ENCODE measurements around the gene RXYLT1.
"Not testable (repeated sequence)": the region's sequence is repeated elsewhere in the genome, so short reads cannot be mapped to it uniquely, and the experiment has no call there.

Gene RXYLT1

GRCh38 chr12:63779498-63780481, at the start of gene RXYLT1:
RXYLT1 (plus strand) TSS chr12:63779909; CDS start chr12:63779961, 52 bp downstream.
- TF ChIP-seq ZFX (IDR thresholded peaks at IDR 0.05) (peak; percentile 83), CTCF (conservative IDR thresholded peaks at IDR 0.05) (no peak)
- H3K27ac ChIP-seq, result peak within 1 kb of the TSS; percentile 90

DNA sequence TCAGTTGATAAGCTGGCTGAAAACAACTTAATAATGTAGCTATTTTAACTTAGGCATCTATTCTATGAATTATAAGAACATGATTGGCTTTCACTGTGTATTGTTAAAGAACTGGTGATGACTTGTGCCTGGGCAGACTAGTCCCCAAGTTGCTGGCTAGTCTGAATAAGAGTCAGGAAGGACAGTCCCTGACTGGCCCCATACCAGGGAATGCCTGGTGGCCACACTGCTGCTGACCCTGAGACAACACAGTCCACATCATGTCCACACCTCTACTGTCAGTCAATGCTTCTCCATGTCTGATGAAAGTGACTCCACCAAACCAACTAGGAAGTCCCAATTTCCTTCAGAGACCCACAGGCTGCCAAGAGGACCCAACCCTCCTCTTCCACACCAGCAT, 46.9 kb upstream of the RXYLT1 start:
- not testable (repeated sequence) for H3K27ac ChIP-seq

GRCh38 chr12:63733585-63733984, 46.1 kb upstream of the RXYLT1 start:
- not testable (repeated sequence) for H3K27ac ChIP-seq

DNA sequence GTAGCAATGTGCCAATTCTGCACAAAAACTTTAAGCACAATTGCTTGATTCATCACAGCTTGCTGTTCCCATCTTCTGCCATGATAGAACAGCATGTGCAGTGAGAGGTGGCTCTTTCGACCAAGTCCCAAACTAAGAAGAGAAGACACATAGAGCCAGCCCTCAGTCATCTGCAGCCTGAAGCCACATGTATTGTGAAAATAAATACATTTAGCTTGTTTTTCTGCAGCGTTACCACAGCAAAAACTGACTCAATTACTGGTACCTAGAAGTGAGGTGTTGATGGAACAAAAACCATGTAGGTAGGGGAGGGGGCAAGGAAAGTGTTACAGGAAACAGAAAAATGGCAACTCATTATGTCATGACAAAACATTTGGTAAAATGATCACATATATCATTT, 39.2 kb upstream of the RXYLT1 start:
- H3K27ac ChIP-seq, result not testable (repeated sequence)

GRCh38 chr12:63741431-63741830, 38.3 kb upstream of the RXYLT1 start:
- not testable (repeated sequence) for H3K27ac ChIP-seq

- not testable (repeated sequence) for H3K27ac ChIP-seq
These were observed 35.6 kb upstream of the RXYLT1 start for GRCh38 chr12:63744110-63744509.

- not testable (repeated sequence) for H3K27ac ChIP-seq
These were observed 33.2 kb upstream of the RXYLT1 start for GRCh38 chr12:63746470-63746869.

GRCh38 chr12:63747136-63747535, 32.6 kb upstream of the RXYLT1 start:
- not testable (repeated sequence) for H3K27ac ChIP-seq

DNA sequence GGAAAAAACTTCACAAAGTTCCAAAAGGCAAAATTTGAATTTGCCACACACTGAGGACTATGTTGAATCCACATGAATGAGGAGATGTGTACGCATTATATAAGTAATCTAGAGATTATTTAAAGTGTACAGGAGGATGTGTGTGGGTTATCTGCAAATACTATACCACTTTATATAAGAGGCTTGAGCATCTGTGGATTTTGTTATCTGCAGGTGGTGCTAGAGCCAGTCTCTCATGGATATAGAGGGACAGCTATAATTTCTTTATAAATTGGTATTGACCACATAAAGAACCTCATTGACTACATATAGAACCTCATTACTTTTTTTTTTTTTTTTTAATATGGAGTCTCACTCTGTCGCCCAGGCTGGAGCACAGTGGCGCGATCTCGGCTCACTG, 32.2 kb upstream of the RXYLT1 start:
- no peak for TF ChIP-seq ZFX (IDR thresholded peaks at IDR 0.05)
- no peak for TF ChIP-seq CTCF (conservative IDR thresholded peaks at IDR 0.05)
- no peak overlapping the region for H3K27ac ChIP-seq

- no peak for TF ChIP-seq CTCF (conservative IDR thresholded peaks at IDR 0.05)
- no peak overlapping the region for H3K27ac ChIP-seq
These were observed 27.4 kb upstream of the RXYLT1 start for GRCh38 chr12:63752283-63752682.

DNA sequence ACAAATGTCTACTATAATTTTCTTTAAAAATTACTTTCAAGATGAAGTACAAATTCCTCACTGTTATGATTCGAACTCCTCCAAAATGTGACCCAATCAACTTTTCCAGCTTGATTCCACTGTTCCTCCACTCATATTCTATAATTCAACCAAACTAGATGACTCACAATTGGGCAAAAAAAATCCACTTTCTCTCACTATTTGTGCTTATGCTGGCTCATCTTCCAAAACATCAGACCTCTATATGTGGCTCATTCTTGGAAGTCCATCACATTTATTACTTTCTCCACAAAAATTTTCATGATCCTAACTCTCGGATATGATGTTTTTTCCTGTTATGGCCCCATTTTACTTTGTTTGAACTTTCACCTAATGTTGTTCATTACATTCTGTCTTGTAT, 26.9 kb upstream of the RXYLT1 start:
- H3K27ac ChIP-seq, result no peak overlapping the region
- no peak for TF ChIP-seq ZFX (IDR thresholded peaks at IDR 0.05)

DNA sequence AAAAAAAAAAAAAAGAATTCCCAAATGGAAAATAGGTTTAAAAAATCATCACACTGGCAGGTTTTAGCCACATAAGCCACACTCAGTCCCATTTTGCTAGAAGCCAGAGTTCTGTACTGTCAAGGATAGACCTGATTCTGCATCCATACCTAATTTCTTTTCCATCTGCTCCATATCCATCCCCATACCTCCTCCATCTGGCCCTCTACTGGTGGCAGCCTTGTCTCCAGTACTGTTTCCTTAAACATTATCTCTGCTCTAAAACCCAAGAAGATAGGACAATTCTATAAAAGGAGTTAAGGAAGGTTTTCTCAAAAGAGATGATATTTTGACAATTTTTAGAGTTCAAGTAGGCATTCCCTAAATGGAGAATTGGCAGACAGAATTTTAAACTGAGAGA, 26.0 kb upstream of the RXYLT1 start:
- no peak for TF ChIP-seq ZFX (IDR thresholded peaks at IDR 0.05)
- TF ChIP-seq CTCF (conservative IDR thresholded peaks at IDR 0.05), result peak; percentile 39
- no peak overlapping the region for H3K27ac ChIP-seq

All from C4-2B (cell line).